ENCODE measurements around the gene P2RX2.

GRCh38 chr12:132618683-132619043 lies at the start of gene P2RX2:
- TF ChIP-seq, protein P1, sequence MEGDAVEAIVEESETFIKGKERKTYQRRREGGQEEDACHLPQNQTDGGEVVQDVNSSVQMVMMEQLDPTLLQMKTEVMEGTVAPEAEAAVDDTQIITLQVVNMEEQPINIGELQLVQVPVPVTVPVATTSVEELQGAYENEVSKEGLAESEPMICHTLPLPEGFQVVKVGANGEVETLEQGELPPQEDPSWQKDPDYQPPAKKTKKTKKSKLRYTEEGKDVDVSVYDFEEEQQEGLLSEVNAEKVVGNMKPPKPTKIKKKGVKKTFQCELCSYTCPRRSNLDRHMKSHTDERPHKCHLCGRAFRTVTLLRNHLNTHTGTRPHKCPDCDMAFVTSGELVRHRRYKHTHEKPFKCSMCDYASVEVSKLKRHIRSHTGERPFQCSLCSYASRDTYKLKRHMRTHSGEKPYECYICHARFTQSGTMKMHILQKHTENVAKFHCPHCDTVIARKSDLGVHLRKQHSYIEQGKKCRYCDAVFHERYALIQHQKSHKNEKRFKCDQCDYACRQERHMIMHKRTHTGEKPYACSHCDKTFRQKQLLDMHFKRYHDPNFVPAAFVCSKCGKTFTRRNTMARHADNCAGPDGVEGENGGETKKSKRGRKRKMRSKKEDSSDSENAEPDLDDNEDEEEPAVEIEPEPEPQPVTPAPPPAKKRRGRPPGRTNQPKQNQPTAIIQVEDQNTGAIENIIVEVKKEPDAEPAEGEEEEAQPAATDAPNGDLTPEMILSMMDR (IDR thresholded peaks at IDR 0.05) = no peak
- TF ChIP-seq POLR2A (IDR thresholded peaks at IDR 0.05) = no peak
